ENCODE data around the gene FBXW4.
"Not testable (repeated sequence)": the region's sequence is repeated elsewhere in the genome, so short reads cannot be mapped to it uniquely, and the experiment has no call there.

FBXW4 gene

GRCh38 chr10:101650863-101651262 lies 44.1 kb downstream of the FBXW4 start:
- no peak for DNase-seq

- no peak for DNase-seq
Measured at GRCh38 chr10:101649525-101650085, 45.4 kb downstream of the FBXW4 start.

- DNase-seq: no peak
Measured at GRCh38 chr10:101647255-101647654, 47.7 kb downstream of the FBXW4 start.

GRCh38 chr10:101646364-101646763 lies 48.6 kb downstream of the FBXW4 start:
- DNase-seq: no peak

GRCh38 chr10:101645659-101646058 lies 49.3 kb downstream of the FBXW4 start:
- DNase-seq: no peak

- no peak for DNase-seq
Measured at GRCh38 chr10:101644002-101644401, 51.0 kb downstream of the FBXW4 start.

- DNase-seq: no peak
Measured at GRCh38 chr10:101643546-101643945, 51.4 kb downstream of the FBXW4 start.

GRCh38 chr10:101639141-101639900 lies 55.6 kb downstream of the FBXW4 start:
- no peak for DNase-seq

- not testable (repeated sequence) for DNase-seq
Measured at GRCh38 chr10:101633510-101633909, 61.5 kb downstream of the FBXW4 start.

GRCh38 chr10:101631821-101632475 lies 63.0 kb downstream of the FBXW4 start:
- DNase-seq: no peak

GRCh38 chr10:101630633-101630920 lies 64.4 kb downstream of the FBXW4 start:
- no peak for DNase-seq

- DNase-seq: no peak
Measured at GRCh38 chr10:101629837-101630632, 64.9 kb downstream of the FBXW4 start.

GRCh38 chr10:101625821-101626412 lies 69.1 kb downstream of the FBXW4 start:
- no peak for DNase-seq

GRCh38 chr10:101624526-101625102 lies 70.4 kb downstream of the FBXW4 start:
- DNase-seq: no peak

- DNase-seq: no peak
Measured at GRCh38 chr10:101623528-101623927, 71.4 kb downstream of the FBXW4 start.

GRCh38 chr10:101619983-101620382 lies 75.0 kb downstream of the FBXW4 start:
- DNase-seq: no peak

GRCh38 chr10:101618871-101619270 lies 76.1 kb downstream of the FBXW4 start:
- no peak for DNase-seq

- DNase-seq: no peak
Measured at GRCh38 chr10:101617824-101618568, 77.0 kb downstream of the FBXW4 start.

- DNase-seq: peak; percentile 26
Measured at GRCh38 chr10:101617102-101617823, 77.7 kb downstream of the FBXW4 start.

GRCh38 chr10:101616415-101617101 lies 78.4 kb downstream of the FBXW4 start:
- no peak for DNase-seq
